ENCODE data around the gene SH2D3C. TPM values are rescaled to one million over a fixed set of nuclear protein-coding genes. Genes with fewer than 3 reads are reported as not detected.

The SH2D3C gene
- total RNA-seq, 1 experiment from 2014 or later = 0.57 TPM

GRCh38 chr9:127749090-127749787 is 29.2 kb downstream of the SH2D3C start:
- no peak for DNase-seq (ENCODE audit: extremely low read depth, low read depth)

DNA sequence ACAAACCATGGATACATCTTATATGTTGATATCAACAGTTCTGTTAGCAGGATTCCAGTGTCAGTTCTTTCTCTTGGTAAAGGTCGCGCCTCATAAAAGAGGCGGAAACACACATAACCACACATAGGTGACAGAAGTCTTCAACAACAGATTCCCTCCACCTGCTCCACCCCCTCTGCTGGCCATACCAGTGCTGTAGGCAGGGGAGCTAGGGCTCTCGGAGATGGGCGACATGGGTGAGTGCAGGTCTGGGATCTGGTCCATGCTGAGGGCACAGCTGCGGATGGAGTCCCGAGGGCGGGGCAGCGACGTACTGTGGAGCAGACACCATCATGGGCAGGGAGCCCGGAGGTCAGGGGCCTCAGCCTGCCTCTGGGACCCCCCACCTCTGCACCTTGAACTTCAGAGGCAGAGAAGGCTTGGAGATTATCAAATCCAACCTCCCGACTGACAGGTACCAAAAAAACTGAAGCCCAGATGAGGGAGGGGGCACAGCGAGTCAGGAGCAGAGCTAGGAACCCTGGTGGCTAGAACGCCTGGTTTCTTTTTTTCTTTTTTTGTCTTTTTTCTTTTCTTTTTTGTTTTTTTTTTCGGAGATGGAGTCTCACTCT is 31.4 kb downstream of the SH2D3C start:
- DNase-seq (ENCODE audit: extremely low read depth, low read depth) = no peak

DNA sequence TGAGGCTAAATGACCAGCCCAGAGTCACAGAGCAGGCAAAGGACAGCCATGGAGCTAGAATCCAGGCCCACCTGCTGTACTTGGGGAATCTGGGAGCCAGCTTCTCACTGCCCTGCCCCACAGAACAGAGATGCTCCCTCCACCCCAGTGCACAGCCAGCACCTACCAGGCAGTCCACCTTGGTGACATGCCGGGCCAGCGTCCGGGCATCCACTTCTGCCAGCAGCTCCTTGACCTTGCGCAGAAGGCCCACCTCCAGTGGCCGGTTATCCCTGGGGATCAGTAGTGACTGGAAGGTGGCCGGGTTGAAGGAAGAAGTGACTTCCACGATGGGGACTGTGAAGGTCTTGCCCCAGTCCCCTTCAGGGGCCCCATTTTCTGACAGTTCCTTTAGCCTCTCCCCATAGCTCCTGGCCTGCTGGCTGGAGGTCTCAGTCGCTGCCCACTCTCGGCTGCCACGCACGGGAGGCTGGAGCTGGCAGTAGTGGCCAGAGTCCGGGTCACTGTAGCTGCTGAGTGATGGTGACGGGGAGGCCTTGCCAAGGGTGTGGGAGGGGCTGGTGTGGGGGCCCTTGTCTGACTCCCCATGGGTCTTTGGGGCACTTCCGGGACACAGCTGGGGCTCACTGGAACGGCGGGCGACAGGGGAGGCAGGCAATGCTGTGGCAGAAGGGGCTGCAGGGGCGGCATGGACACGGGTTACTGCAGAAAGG is 33.9 kb downstream of the SH2D3C start:
- DNase-seq (ENCODE audit: extremely low read depth, low read depth) = no peak

- DNase-seq (ENCODE audit: extremely low read depth, low read depth) = peak; percentile 70
Measured at GRCh38 chr9:127742435-127743088, 35.9 kb downstream of the SH2D3C start.

DNA sequence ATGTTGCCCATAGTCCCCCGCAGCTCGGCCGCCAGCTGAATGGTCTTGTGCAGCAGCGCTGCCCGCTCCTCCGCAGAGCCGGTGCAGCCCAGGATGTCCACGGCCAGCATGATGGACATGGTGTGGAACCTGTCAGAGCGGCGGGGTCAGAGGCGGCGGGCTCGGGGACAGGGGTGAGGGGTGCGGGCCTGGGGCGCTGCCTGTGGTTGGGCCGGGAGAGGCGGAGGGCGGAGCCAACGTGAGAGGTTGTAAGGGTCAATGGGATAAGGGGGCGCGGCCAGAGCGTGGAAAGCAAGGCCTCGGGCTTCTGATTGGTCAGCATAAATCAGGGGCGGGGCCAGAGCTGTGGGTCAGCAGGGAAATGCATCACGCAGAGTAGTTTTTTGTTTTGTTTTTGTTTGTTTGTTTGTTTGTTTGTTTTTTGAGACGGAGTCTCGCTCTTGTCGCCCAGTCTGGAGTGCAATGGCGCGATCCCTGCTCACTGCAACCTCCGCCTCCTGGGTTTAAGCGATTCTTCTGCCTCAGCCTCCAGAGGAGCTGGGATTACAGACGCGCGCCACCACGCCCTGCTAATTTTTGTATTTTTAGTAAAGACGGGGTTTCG is 36.5 kb downstream of the SH2D3C start:
- DNase-seq (ENCODE audit: extremely low read depth, low read depth) = peak; percentile 88

DNA sequence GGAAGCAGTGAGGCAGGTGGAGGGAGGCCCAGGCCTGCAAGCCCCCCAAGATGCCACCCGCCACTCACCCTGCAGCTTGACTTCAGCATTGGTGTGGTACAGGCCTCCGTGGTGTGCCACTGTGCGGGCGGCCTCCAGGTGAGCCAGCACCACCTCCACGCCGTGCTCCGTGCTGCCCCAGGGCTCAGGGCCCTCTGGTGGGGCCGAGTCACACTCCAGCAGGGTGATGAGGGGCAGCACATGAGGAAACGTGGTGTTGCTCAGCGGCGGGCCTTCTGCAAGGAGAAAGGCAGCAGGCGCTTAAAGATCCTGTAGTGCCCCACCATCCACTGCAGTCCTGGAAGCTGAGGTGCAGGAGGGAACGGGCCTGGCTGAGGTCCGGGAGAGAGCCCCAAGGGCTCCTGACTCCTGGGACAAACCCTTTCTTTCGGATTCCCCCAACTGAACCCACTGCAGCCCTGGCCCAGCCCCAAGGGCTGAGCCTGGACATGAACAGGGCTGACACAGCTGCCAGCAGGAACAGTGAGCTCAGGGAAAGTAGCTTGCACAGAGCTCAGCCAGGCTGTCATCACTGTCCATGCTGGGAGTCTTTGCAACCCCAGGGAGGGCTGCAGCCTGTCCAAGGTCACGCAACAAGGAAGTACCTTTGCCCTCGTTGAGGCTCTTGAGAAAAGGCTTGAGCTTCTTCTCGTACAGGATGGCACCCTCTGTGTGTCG is 38.7 kb downstream of the SH2D3C start:
- DNase-seq (ENCODE audit: extremely low read depth, low read depth) = no peak

- no peak for DNase-seq (ENCODE audit: extremely low read depth, low read depth)
Measured at GRCh38 chr9:127738666-127739065, 39.8 kb downstream of the SH2D3C start.

- DNase-seq (ENCODE audit: extremely low read depth, low read depth) = no peak
Measured at GRCh38 chr9:127735530-127736185, 42.8 kb downstream of the SH2D3C start.

- peak; percentile 97 for DNase-seq (ENCODE audit: extremely low read depth, low read depth)
Measured at GRCh38 chr9:127734747-127735529, 43.5 kb downstream of the SH2D3C start, which contains the start of gene TOR2A. TSS of gene TOR2A (minus strand) at chr9:127735294. CDS start at chr9:127735270, 24 bp downstream.

DNA sequence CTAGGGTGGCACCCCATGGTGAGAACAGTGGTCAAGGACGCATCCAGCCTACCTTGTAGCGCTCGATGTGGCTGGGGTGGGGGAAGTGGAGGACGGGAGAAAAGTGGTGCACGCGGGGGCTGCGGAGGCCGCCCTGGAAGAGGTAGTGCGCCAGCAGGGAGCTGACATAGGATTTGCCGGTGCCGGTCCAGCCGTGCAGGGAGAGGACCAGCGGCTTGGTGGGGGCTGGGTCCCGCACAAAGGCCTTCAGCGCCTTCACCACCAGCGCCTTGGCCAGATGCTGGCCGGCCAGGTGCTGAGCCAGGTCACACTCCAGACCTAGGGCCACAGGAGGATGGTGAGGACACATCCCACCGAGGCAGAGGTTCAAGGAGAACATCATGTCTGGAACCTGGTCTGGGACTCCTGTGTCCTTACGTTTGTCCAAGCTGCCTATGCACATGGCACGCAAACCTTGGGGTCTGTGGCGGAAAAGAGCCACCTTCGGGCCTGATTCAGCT is 44.2 kb downstream of the SH2D3C start:
- DNase-seq (ENCODE audit: extremely low read depth, low read depth) = no peak

DNA sequence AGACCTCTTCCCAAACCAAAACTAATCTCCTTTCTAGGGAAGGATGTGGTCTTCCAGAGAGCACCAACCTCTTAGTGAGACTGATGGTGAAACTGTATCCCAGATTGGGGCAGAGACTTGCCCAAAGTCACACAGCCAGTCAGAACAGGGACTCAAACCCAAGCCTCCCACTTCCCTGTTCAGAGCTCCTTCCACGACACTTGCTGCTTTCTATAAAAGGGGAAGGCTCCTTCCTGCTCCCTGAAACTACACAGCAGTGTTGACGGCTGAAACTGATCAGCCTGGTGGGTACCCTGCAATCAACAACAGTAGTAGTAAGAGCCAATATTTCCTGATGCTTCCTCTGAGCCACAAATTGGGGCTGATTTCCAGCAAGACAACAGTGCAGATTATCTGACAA is 44.9 kb downstream of the SH2D3C start:
- no peak for DNase-seq (ENCODE audit: extremely low read depth, low read depth)

DNA sequence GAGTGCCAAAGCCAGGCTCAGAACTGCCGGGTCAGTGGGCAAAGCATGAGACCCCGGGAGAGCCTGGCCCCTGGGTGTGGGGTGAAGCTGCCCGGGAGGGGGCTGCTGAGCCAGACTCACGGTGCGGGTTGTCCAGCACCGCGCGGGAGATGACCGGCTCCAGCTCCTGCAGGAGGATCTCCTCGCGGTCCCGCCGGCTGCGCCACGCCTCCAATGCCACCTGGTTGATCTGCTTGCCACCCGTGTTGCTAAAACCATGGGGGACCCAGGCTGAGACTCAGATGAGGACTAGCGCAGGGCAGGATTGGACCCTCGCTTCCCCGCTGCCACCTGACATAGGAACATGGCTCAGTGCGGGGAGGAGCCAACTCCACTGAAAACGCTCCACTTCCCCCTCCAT is 46.0 kb downstream of the SH2D3C start:
- DNase-seq (ENCODE audit: extremely low read depth, low read depth) = no peak

DNA sequence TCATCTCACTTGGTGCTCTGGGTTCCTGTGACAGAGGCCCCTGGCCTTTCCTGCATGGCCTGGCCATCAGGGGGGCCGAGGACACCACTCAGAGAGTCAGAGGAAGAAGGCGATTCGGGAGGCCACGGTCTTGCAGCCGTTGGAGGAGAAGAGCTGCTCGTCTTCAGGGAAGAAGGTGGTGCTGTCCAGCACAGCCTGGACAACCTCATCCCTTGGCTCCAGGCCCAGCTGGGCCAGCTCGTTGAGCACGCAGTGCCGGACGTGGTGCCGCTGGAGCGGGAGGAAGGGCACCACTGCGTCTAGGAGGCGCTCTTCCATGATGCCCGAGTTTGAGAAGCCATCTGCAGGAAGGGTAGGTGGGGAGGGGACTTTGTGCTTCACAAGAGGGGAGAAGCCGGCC is 46.5 kb downstream of the SH2D3C start:
- no peak for DNase-seq (ENCODE audit: extremely low read depth, low read depth)

- DNase-seq (ENCODE audit: extremely low read depth, low read depth) = no peak
Measured at GRCh38 chr9:127730799-127731410, 47.6 kb downstream of the SH2D3C start.

GRCh38 chr9:127730262-127730661 is 48.2 kb downstream of the SH2D3C start:
- no peak for DNase-seq (ENCODE audit: extremely low read depth, low read depth)

DNA sequence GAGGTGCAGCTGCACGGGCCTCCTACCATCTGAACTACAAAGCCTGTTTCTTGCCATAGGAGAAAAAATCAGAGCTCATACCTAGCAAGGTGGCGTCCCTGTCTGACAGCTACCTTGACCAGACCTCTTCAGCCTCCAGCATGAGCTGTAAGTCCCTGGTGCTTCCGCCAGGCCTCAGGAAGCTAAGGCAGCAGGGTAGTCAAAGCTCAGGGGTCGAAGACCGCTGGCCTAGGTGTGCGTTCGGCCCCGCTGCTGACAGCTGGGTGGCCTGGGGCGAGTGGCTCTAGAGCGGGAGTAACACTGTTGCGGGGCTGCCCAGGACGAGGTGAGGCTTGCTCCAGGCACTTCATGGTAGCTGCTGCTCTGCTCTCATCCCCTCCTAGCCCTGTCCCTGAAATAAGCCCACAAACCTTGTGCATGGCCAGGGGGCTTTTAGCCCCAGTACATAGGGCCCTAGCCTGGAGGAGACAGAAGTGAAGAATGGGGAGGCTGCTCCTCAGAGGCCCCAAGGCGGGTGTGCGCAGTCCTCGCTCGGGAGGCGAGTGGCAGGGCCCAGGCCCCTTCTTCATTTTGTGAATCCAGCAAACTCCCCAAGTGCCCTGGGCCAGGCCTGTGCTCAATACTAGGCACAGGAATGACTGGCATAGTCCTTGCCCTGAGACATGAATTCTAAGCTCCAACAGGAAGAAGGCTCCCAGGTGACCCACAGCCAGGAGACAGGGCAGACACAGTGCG is 48.8 kb downstream of the SH2D3C start:
- DNase-seq (ENCODE audit: extremely low read depth, low read depth) = no peak

DNA sequence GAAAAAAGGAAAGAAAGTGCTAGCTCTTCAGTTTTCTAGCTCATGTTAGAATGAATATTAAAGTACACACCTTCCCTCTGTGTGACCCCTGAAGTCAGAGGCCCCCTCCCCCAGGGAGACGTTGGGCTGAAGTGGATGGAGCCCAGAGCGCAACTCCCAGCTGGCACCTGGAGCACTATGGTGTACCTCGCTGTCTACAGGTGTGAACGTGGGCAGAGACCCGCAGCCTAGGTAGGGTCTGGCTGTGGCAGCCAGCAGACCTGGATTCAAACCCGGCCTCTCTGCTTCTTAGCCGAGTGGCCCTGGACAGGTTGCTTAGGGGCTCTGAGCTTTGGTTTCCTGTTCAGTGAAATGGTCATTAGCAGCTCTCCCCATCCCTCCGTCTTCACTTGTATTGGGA is 49.7 kb downstream of the SH2D3C start:
- no peak for DNase-seq (ENCODE audit: extremely low read depth, low read depth)

- no peak for DNase-seq (ENCODE audit: extremely low read depth, low read depth)
Measured at GRCh38 chr9:127726871-127727270, 51.6 kb downstream of the SH2D3C start.
